Mesodermal cell (in vitro differentiated cells): ENCODE data around the gene ACSL1.
A peak's percentile ranks its signal among the peaks of the same experiment; 100 is the strongest.
"Not testable (repeated sequence)": the region's sequence is repeated elsewhere in the genome, so short reads cannot be mapped to it uniquely, and the experiment has no call there.

Experiments
- H3K27ac ChIP-seq: 2 replicates; pipeline ENCODE4 v1.7.0; 2013; ENCODE audit warnings: mild to moderate bottlenecking, low read depth, low read length, moderate library complexity; ENCODE audit not compliant: severe bottlenecking
- H3K36me3 ChIP-seq: 2 replicates; pipeline ENCODE4 v1.7.1; 2013; ENCODE audit warnings: mild to moderate bottlenecking, low read length, moderate library complexity; ENCODE audit not compliant: control insufficient read depth, insufficient read depth
- H3K4me1 ChIP-seq: one replicate; pipeline ENCODE4 v1.7.1; 2013; ENCODE audit warnings: mild to moderate bottlenecking, low read length; ENCODE audit not compliant: insufficient read depth, control insufficient read depth, poor library complexity, severe bottlenecking
- H3K4me3 ChIP-seq: 2 replicates; pipeline ENCODE4 v1.7.0; 2013; ENCODE audit warnings: low read length, control low read depth, mild to moderate bottlenecking; ENCODE audit not compliant: insufficient read depth, poor library complexity, severe bottlenecking; ENCODE audit errors: extremely low read depth
- H3K9me3 ChIP-seq: 2 replicates; pipeline ENCODE4 v1.7.1; 2013; ENCODE audit warnings: mild to moderate bottlenecking, low read length, moderate library complexity; ENCODE audit not compliant: control insufficient read depth
- WGBS, 2 experiments: methylation state at CpG; one replicate each; pipeline ENCODE4 v1.1.5; 2013; ENCODE audit warnings: missing lambda C conversion rate in 2 of 2; ENCODE audit not compliant: insufficient coverage in 2 of 2; 5-methylcytosine and 5-hydroxymethylcytosine counted together

The ACSL1 gene

DNA sequence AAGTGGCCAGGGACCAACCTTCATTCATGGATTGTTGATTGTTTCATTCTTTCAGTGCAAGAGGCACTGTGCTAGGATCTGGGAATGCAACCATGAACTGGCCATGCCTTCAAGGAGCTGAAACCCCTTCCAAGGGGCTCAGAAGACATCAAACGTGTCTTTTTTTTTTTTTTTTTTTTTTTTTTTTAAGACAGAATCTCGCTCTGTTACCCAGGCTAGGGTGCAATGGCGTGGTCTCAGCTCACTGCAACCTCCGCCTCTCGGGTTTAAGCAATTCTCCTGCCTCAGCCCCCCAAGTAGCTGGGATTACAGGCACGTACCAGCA, 13.3 kb upstream of the ACSL1 start:
- not testable (repeated sequence) for H3K27ac ChIP-seq, H3K36me3 ChIP-seq, H3K4me1 ChIP-seq, H3K4me3 ChIP-seq, H3K9me3 ChIP-seq
- WGBS, 2 experiments, result 89 to 100% methylated on average over 3 to 5 of the region's 6 CpGs

DNA sequence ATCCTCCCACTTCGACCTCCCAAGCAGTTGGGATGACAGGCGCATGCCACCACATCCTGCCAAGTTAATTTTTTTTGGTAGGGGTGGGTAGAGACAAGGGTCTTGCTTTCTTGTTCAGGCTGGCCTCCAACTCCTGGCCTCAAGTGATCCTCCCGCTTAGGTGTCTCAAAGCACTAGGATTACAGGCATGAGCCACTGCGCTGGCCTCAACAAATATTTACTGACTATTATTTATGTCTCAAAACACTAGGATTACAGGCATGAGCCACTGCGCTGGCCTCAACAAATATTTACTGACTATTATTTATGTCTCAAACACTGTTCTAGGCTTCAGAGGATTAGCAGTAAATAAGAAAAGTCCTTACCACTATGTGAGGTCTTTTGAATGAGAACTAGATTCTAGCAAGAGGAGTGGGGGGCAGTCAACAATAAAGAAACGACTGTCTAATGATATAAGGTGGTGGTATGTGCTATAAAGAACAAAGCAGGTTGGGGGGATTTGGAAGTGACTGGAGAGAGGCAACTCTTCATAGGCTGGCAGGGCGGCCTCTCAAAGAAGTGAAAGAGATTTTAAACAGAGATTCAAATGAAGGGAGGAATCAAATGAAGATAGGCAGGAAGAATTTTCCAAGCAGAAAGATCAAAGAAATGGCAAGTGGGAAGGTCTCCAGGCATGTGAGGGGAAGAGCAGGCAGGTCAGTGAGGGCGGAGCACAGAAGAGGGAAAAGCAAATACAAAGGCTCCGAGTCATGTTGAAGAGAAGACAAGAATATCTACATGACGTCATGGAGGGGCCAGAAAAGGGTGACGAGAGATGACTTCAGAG, 12.7 kb upstream of the ACSL1 start:
- H3K4me3 ChIP-seq, result no peak overlapping the region
- H3K9me3 ChIP-seq, result no peaks in the 10 kb centered on the region
- H3K27ac ChIP-seq, result no peak overlapping the region
- H3K4me1 ChIP-seq, result peaks cover 7% of the 10 kb centered on the region
- 73 to 83% methylated on average over 9 to 10 of the region's 11 CpGs for WGBS, 2 experiments
- H3K36me3 ChIP-seq, result no peaks in the 10 kb centered on the region

DNA sequence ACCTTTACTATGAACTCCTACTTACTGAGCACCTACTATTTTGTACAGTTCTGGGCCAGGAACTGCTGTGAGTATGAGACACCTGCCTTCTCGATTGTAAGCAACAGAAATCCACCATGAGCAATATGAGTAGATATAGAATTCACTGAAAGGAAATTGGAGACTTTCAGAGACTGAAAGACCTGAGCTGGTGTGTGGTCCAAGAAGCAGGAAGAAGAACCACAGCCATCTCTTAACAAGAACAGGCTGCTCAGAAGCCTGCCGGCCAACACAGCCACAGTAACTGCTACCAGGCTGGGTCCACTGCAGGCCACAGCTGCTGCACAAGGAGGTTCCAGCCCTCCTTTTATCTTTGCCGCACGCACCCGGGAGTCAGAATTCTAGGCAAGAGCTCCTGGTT, 10.8 kb upstream of the ACSL1 start:
- 97 to 100% methylated on average over 2 to 4 of the region's 5 CpGs for WGBS, 2 experiments
- Histone ChIP-seq H3K4me1 (peaks cover 7% of the 10 kb centered on the region), H3K27ac (no peak overlapping the region), H3K9me3 (no peaks in the 10 kb centered on the region), H3K4me3 (no peak overlapping the region), H3K36me3 (no peaks in the 10 kb centered on the region)

DNA sequence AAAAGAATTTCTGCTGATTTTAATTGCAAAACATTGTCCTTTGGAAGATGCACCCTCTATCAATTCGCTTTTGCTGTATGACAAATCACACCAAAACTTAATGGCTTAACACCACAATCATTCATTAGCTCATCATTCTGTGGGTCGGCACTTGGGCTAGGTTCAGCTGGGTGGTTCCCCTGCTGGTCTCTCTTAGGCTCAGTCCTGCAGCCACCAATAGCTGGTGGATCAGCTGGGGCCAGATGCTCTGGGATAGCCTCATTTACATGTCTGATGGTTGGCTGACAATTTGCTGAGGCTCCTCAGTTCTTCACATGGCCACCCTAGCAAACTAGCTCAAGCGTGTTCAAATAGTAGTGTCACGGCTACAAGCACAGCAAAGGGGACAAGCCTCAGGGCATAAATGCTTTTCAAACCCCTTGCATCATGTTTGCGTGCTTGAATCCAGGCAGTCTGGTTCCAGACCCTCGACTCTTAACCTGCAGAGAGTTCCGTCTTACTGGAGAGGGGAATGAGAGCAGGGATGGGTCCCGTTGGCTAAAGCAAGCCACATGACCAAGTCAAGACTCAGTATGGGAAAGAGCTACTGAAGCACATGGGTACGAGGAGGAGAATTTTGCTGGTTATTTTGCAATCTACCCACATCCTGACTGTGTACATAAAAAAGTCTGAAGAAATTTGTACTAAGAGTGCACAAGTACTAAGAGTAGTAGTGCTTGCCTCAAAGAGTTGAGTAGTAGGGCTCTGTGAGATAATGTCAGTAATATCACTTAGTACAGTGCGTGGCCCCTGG, 7.5 kb upstream of the ACSL1 start:
- Histone ChIP-seq H3K36me3 (no peaks in the 10 kb centered on the region), H3K4me3 (no peak overlapping the region), H3K27ac (no peak overlapping the region), H3K4me1 (no peaks in the 10 kb centered on the region), H3K9me3 (no peaks in the 10 kb centered on the region)
- WGBS, 2 experiments, result 85 to 87% methylated on average over 8 of the region's 10 CpGs

DNA sequence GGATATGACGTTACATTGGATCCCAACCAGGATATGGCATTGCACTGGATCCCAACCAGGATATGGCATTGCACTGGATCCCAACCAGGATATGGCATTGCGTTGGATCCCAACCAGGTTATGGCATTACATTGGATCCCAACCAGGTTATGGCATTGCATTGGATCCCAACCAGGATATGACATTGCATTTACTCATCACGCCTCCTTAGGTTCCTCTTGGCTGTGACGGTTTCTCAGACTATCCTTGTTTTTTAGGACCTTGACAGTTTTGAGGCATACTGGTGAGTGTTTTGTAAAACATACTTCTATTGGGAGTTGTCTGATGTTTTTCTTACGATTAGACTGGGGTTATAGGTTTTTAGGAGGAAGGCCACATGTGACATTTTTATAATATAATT, 5.4 kb upstream of the ACSL1 start:
- Histone ChIP-seq H3K4me3 (no peak overlapping the region), H3K27ac (no peak overlapping the region), H3K36me3 (no peaks in the 10 kb centered on the region), H3K4me1 (no peaks in the 10 kb centered on the region), H3K9me3 (no peaks in the 10 kb centered on the region)
- WGBS, 2 experiments, result 88 to 96% methylated on average over 2 to 3 of the region's 5 CpGs

DNA sequence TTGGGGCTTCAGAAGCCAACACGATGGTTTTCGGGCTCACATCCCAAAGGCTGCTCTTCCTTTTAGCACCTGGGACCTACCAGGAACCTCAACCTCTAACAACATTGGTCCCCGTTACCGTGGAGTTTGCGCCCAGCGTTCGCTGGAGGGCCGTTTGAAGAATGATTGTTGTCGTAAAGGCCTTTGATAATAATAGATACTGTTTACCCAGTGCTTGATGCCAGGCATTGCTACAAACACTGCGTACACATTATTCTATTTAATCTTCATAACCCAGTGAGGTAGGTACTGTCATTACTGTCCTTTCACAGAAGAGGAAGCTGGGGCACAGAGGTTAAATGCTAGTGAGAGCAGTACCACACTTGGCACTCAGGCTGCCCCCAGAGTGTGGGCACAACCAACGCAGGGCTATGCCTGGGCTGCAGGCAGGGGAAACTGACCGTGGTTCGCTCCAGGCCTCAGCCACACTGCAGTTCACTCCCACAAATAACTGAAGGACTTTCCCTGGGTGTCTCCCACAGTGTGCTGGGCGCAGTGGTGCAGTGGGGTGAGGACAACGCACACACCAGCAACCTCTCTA, 1.0 kb upstream of the ACSL1 start:
- WGBS, 2 experiments, result 59 to 60% methylated on average over 9 of the region's 15 CpGs
- no peaks in the 10 kb centered on the region for H3K36me3 ChIP-seq
- H3K4me1 ChIP-seq, result no peaks in the 10 kb centered on the region
- no peak overlapping the region for H3K27ac ChIP-seq
- no peaks in the 10 kb centered on the region for H3K9me3 ChIP-seq
- peak overlapping the region; percentile 33 for H3K4me3 ChIP-seq

DNA sequence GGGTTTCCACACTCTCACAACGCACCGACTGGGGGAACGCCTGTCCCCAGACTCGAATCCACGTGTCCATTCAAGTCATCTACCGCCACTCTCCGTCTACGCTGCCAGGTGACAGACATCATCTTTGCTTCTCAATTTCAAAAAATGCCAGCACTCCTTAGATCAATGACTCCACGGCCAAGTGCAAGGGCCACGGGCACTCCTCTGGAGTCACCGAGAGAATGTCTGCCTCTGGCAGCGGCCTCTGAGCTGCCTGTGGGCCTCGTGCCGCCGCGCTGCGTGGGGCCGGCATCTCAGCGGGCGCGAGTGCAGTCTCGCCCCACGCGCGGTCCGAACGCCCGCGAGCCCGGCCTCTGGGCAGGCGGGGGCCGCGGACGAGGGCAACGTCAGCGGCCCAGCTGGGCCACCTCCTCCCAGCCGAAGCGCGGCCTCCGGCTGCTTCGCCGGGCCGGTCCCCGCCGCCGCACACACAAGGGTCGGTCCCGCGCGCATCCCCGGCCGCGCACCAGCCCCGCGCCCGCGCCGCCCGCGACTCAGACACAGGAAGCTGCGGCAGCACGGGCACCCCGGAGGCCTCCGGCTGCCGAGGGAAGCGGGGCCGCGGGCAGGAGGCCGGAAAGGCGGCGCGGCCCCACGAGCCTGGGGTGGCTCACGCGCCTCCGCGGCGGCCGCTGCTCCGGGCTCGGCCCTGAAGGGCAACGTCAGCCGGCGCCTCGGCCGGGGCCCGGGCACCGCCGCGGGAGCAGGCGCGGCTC, 450 bp downstream of the ACSL1 start:
- peak overlapping the region; percentile 30 for H3K4me3 ChIP-seq
- no peaks in the 10 kb centered on the region for H3K36me3 ChIP-seq
- no peaks in the 10 kb centered on the region for H3K9me3 ChIP-seq
- H3K27ac ChIP-seq, result no peak overlapping the region
- H3K4me1 ChIP-seq, result no peaks in the 10 kb centered on the region
- WGBS, 2 experiments, result 4 to 8% methylated on average over 49 to 92 of the region's 92 CpGs

DNA sequence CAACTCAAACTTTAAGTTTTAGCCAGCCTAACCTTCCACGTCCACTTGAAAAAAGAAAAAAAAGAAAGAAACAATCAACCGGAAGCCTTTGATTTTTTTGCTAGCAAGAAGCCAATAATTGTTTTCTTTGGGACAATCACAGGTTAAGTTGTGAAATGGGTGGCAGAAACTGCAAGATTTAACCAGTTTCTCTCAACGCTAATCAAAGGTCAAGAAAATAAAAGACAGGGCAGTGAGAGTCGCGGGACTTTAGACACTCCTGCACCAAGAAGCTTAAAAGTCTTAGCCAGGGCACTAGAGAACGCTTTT, 1.0 kb downstream of the ACSL1 start:
- no peak overlapping the region for H3K27ac ChIP-seq
- no peak overlapping the region for H3K4me3 ChIP-seq

DNA sequence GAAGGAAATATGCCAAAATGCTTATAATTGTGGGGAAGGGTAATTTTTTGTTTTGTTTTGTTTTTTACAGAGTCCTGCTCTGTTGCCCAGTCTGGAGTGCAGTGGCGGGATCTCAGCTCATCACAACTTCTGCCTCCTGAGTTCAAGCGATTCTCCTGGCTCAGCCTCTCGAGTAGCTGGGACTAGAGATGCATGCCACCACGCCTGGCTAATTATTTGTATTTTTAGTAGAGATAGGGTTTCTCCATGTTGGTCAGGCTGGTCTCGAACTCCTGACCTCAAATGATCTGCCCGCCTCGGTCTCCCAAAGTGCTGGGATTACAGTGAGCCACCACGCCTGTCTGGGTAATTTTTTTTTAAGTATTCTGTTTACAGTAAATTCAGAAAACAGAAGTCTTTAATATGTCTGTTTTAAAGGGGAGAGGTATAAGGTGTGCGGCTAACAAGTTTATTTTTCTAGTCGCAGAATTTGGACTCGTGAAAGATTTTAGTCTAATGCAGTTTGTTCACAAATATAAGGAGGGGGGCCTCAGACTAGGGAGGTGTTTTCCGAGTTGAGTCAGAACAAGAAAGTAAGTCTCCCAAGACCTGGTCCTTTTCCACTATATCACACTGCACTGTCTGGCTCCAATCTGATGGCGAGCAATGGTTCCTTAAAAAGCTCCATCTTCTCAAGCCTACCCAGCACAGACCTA, 1.5 kb downstream of the ACSL1 start:
- no peak overlapping the region for H3K4me3 ChIP-seq
- no peaks in the 10 kb centered on the region for H3K4me1 ChIP-seq
- no peak overlapping the region for H3K27ac ChIP-seq
- WGBS, 2 experiments, result 85 to 89% methylated on average over 7 to 10 of the region's 13 CpGs
- no peaks in the 10 kb centered on the region for H3K9me3 ChIP-seq
- H3K36me3 ChIP-seq, result no peaks in the 10 kb centered on the region

More for the DNA sequence above, 1.0 kb downstream of the ACSL1 start:
- no peaks in the 10 kb centered on the region for H3K9me3 ChIP-seq
- 49 to 71% methylated on average over 5 to 6 of the region's 6 CpGs for WGBS, 2 experiments
- no peaks in the 10 kb centered on the region for H3K36me3 ChIP-seq
- no peaks in the 10 kb centered on the region for H3K4me1 ChIP-seq

DNA sequence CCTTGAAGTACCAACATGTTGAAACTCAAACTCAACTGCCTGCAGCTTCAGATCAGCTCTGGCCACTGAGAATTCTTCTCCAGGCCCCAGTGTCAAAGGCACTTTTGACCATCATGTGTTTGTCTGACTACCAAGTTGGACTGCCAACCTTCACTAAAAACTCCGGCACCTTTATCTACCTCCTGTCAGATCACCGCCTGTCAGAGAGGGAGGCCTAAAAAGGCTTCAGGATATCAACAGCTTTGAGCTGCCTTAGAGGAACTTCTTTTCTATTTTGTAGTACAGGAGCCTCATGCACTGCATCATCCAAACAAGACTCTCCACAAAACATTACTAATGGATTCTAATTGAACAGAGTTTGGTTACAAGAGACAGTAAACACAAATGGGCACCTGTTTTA, 2.8 kb downstream of the ACSL1 start:
- H3K4me3 ChIP-seq, result no peak overlapping the region
- no peak overlapping the region for H3K27ac ChIP-seq
- no peaks in the 10 kb centered on the region for H3K36me3 ChIP-seq
- H3K4me1 ChIP-seq, result no peaks in the 10 kb centered on the region
- WGBS, 2 experiments, result 86 to 100% methylated on average over 1 to 2 of the region's 2 CpGs
- H3K9me3 ChIP-seq, result no peaks in the 10 kb centered on the region
